ENCODE measurements around the gene CDH24. TPM values are rescaled to one million over a fixed set of nuclear protein-coding genes. Genes with fewer than 3 reads are reported as not detected.

Gene CDH24
- total and polyA plus RNA-seq, 2 of the 8 experiments (the other 6 are each of a cell fraction or from before 2014, with no cell fraction given) = 18.1 to 27.6 TPM

DNA sequence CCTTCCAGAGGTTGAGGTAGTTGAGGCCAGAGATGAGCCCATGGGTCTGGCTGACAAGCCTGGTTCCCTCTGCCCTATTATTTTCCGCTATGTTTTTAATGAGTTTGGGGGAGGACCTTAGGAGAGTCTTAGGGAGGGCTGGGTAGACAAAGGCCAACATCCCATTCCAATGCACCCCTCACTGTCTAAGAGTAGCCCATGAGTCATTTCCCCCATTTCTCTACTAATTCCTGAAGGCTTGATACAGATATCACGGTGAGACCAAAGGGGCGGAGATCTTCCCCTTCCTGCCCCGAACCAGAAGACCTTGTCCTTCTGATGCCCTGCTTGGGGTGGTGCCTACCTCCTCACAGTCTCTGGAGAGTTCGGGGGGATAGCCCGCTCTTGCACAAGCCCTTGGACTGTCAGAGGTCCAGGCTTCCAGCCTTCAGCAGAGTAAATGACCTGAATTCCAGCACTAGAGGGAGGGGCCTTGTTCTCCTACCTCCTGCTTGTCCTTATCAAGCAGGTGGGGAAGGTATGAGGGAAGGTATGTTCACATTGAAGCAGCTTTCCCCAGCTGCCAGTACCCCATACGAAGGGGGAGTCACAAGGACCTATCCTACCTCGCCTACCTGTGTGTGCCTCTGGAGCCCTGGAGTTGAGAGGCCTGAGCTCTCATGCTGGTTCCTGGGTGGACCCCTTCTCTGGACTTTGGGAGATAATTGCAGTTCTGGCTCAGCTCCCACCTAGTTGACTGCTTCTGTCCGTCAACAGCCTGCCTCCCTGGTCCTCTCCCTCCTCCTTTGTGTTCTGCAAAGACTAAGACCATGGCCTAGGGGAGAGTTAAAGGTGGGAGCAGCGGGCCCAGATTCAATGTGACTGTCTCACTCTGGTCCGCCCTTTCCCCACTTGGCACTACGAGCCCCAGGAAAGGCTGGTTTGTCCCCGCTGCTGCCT is 11.6 kb downstream of the CDH24 start (continued):
- TF ChIP-seq CBX8 (IDR thresholded peaks at IDR 0.05; ENCODE audit: borderline replicate concordance, low read depth, low read length) (no peak), TAF1 (IDR thresholded peaks at IDR 0.05; ENCODE audit: low read depth, low read length) (no peak), CTBP2 (IDR thresholded peaks at IDR 0.05; ENCODE audit: borderline replicate concordance, insufficient read depth, insufficient read length, low read length) (no peak), CREB1 (IDR thresholded peaks at IDR 0.05) (no peak), SRF (IDR thresholded peaks at IDR 0.05; ENCODE audit: low read depth, low read length) (no peak)

All from H1 (cell line).